Lung (tissue), 12 donors: ENCODE measurements around the gene GDF3. TPM values are rescaled to one million over a fixed set of nuclear protein-coding genes. Genes with fewer than 3 reads are reported as not detected.

ENCODE experiments used
- ATAC-seq: fragments of 200-7000 bp; cut with Tn5 transposase; one replicate; pipeline ENCODE4 v1.9.1; 2020; ENCODE audit warnings: moderate number of reproducible peaks; ENCODE audit not compliant: insufficient read depth, low FRiP score
- DNase-seq, 3 donors: peaks; one replicate each; pipeline ENCODE4 v3.0.0-alpha.2; 2013 to 2017
- H3K27ac ChIP-seq, 2 donors: one replicate each; pipeline ENCODE4 v1.5.1; 2013; ENCODE audit warnings: mild to moderate bottlenecking in 2 of 2, moderate library complexity in 2 of 2, control low read depth in 1 of 2, inconsistent platforms in 1 of 2, low read depth in 1 of 2, low read length in 1 of 2
- H3K27me3 ChIP-seq, 3 donors: one replicate each; pipeline ENCODE4 v1.5.1; 2013; ENCODE audit warnings: low read length in 2 of 3; ENCODE audit not compliant: control insufficient read depth in 3 of 3, insufficient read depth in 3 of 3
- H3K36me3 ChIP-seq, 4 donors: one replicate each; pipeline ENCODE4 v1.5.1; 2013; ENCODE audit warnings: low read length in 4 of 4, mild to moderate bottlenecking in 1 of 4, moderate library complexity in 1 of 4; ENCODE audit not compliant: control insufficient read depth in 4 of 4, insufficient read depth in 4 of 4
- H3K4me1 ChIP-seq, 5 donors: one replicate each; pipeline ENCODE4 v1.5.1; 2013; ENCODE audit warnings: low read length in 5 of 5, mild to moderate bottlenecking in 2 of 5, moderate library complexity in 1 of 5; ENCODE audit not compliant: control insufficient read depth in 5 of 5, insufficient read depth in 5 of 5
- H3K4me3 ChIP-seq: one replicate; pipeline ENCODE4 v1.5.1; 2013; ENCODE audit warnings: mild to moderate bottlenecking, control low read depth, moderate library complexity
- H3K9ac ChIP-seq, 2 donors: one replicate each; pipeline ENCODE4 v1.5.1; 2013; ENCODE audit warnings: low read length in 2 of 2, control low read depth in 1 of 2; ENCODE audit not compliant: insufficient read depth in 1 of 2
- H3K9me3 ChIP-seq, 4 donors: one replicate each; pipeline ENCODE4 v1.5.1; 2013; ENCODE audit warnings: low read length in 3 of 4, mild to moderate bottlenecking in 1 of 4, moderate library complexity in 1 of 4; ENCODE audit not compliant: control insufficient read depth in 4 of 4, insufficient read depth in 3 of 4
- CTCF ChIP-seq: IDR thresholded peaks from 2 replicates; pipeline ENCODE4 v1.5.1; 2012; ENCODE audit warnings: mild to moderate bottlenecking; ENCODE audit errors: control extremely low read depth, extremely low read depth
- WGBS, 2 donors: extraction: QIAGEN DNeasy Blood & Tissue Kit; methylation state at CpG; one replicate each; pipeline ENCODE4 v1.1.7; 2013; 5-methylcytosine and 5-hydroxymethylcytosine counted together
- polyA plus RNA-seq, 2 donors: library from polyadenylated mRNA; stranded (reverse); fragments of 200-250 nt; gene quantifications; one replicate each; pipeline ENCODE4 v1.2.1, GENCODE V29; 2013
- total RNA-seq, 2 donors: library from RNA; depleted of rRNA in 1 of 2; stranded (reverse); fragments of >200 nt in 1 of 2; gene quantifications; one replicate each; pipeline ENCODE4 v1.2.1, GENCODE V29; 2014 to 2021
- donor health status: control.
- donor health status: control.
- donor health status: Bipolar disorder and iron deficiency.
- donor health status: healthy.
- donor health status: DM: yes; HTN: yes; CAD: no.

The GDF3 gene
- total and polyA plus RNA-seq, 4 donors = 0.02 to 0.35 TPM; not detected in 2

GRCh38 chr12:7709969-7710675 is 14.5 kb upstream of the GDF3 start:
- no peak for TF ChIP-seq CTCF
- no peaks in the 10 kb centered on the region for H3K27me3 ChIP-seq
- H3K27ac ChIP-seq = no peak overlapping the region
- no peak overlapping the region for H3K9ac ChIP-seq
- ATAC-seq (no peak), DNase-seq (no peak)
- no peaks in the 10 kb centered on the region for H3K4me1 ChIP-seq
- WGBS, 2 donors = 58 to 85% methylated on average over 8 of the region's 8 CpGs
- H3K4me3 ChIP-seq = no peak overlapping the region
- no peaks in the 10 kb centered on the region for H3K36me3 ChIP-seq
- H3K9me3 ChIP-seq = no peaks in the 10 kb centered on the region

DNA sequence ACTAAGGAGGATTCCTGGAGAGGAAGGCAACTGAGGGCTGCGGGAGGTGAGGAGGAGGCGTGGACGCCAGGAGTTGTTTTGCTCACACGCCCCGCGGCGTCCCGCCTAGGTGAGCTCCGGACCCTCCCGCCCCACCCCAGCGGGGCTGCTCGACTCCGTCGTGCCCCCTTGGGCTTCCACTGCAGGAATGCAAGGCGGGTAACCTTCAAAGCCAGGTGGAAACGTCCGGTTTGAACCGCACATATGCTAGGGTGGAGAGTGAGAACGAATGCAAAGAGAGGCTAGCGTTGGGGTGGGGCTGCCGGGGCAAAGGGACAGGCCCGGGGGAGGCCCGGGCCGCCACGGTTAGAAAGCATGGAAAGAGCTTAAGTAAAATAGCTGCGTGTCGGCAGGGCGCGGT is 10.3 kb upstream of the GDF3 start:
- Histone ChIP-seq H3K9me3 (no peaks in the 10 kb centered on the region), H3K9ac (no peak overlapping the region), H3K36me3 (no peaks in the 10 kb centered on the region), H3K27ac (no peak overlapping the region), H3K4me3 (no peak overlapping the region), H3K27me3 (no peaks in the 10 kb centered on the region), H3K4me1 (no peaks in the 10 kb centered on the region)
- DNase-seq (no peak), ATAC-seq (no peak)
- TF ChIP-seq CTCF = no peak
- WGBS, 2 donors = 89 to 96% methylated on average over 29 of the region's 29 CpGs

- Histone ChIP-seq H3K27me3 (no peaks in the 10 kb centered on the region), H3K36me3 (no peaks in the 10 kb centered on the region), H3K4me3 (no peak overlapping the region), H3K4me1 (peaks cover 0 to 7% (median 0%) of the 10 kb centered on the region in 5 donors), H3K9me3 (no peaks in the 10 kb centered on the region), H3K27ac (no peak overlapping the region), H3K9ac (no peak overlapping the region)
- 9 to 16% methylated on average over 10 of the region's 10 CpGs for WGBS, 2 donors
- no peak for DNase-seq
- no peak for TF ChIP-seq CTCF
- no peak for ATAC-seq
Observed at GRCh38 chr12:7695237-7695560, 376 bp downstream of the GDF3 start.
